ENCODE results near the gene LRRC66. TPM values are rescaled to one million over a fixed set of nuclear protein-coding genes. Genes with fewer than 3 reads are reported as not detected.

Gene LRRC66
- total and polyA plus RNA-seq, 2 of the 13 experiments (the other 11 are each of a cell fraction or from before 2014, with no cell fraction given) = not detected

DNA sequence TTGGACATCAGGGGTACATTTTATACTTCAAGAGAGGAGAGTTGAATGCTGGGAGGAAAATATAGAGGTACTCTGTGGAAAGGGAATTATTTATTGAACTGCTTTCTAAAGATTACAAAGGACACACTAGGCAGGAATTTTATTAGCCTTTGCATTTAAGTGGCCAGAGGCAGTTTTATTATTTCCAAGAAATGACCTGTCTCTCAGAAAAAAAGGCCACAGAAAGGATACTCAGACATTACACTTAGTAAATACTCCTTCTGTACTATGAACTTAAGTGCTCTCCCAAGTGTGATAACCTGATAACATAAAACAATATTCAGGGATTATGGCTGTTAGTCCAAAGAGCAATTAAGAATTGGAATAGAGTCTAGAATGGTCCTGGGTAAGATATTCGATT is 7.5 kb downstream of the LRRC66 start (continued):
- TF ChIP-seq PAX8 (CRISPR knock-in tag; IDR thresholded peaks at IDR 0.05; ENCODE audit: borderline replicate concordance) (no peak), THAP9 (CRISPR knock-in tag; IDR thresholded peaks at IDR 0.05; ENCODE audit: borderline replicate concordance) (no peak), POLR2AphosphoS5 (IDR thresholded peaks at IDR 0.05; ENCODE audit: low read depth, low read length) (no peak), ZNF850 (CRISPR knock-in tag; conservative IDR thresholded peaks at IDR 0.05) (no peak), AKNA (CRISPR knock-in tag; IDR thresholded peaks at IDR 0.05; ENCODE audit: borderline replicate concordance) (no peak), ZNF777 (CRISPR knock-in tag; IDR thresholded peaks at IDR 0.05) (no peak)

Data from HepG2 (cell line).